Ascending aorta (tissue), 2 donors: Measurements from ENCODE around the gene RFTN1. TPM values are rescaled to one million over a fixed set of nuclear protein-coding genes. Genes with fewer than 3 reads are reported as not detected.

ENCODE experiments used
- DNase-seq, 2 donors: peaks; one replicate each; pipeline ENCODE4 v3.0.0-alpha.2; 2019; ENCODE audit warnings: low spot score in 2 of 2
- H3K27ac ChIP-seq, 2 donors: fragments of 200-600 bp; sonication (generic); one replicate each; pipeline ENCODE4 v1.5.1; 2016 to 2017; ENCODE audit warnings: mild to moderate bottlenecking in 1 of 2
- H3K27me3 ChIP-seq: fragments of 200-600 bp; sonication (generic); one replicate; pipeline ENCODE4 v1.5.1; 2017
- H3K36me3 ChIP-seq, 2 donors: fragments of 200-600 bp; sonication (generic); one replicate each; pipeline ENCODE4 v1.5.1; 2016
- H3K4me1 ChIP-seq, 2 donors: fragments of 200-600 bp; sonication (generic); one replicate each; pipeline ENCODE4 v1.5.1; 2016 to 2017; ENCODE audit warnings: mild to moderate bottlenecking in 1 of 2
- H3K4me3 ChIP-seq, 2 donors: fragments of 200-600 bp; sonication (generic); one replicate each; pipeline ENCODE4 v1.5.1; 2016 to 2017; ENCODE audit warnings: mild to moderate bottlenecking in 1 of 2
- H3K9me3 ChIP-seq, 2 donors: fragments of 200-600 bp; sonication (generic); one replicate each; pipeline ENCODE4 v1.5.1; 2016
- CTCF ChIP-seq, 3 experiments: fragments of 200-600 bp in 2 of 3; fragments of 450-650 bp in 1 of 3; sonication (generic) in 2 of 3; IDR thresholded peaks; one replicate each; pipeline ENCODE4 v1.5.1; 2016 to 2019; ENCODE audit warnings: antibody characterized with exemption in 3 of 3, mild to moderate bottlenecking in 1 of 3, moderate library complexity in 1 of 3
- intact Hi-C: fragments of 100-400 bp; cut with DNase I; formaldehyde crosslinking; loops from one replicate; pipeline ENCODE4 v1.15.1; 2023
- total RNA-seq: library from RNA; depleted of rRNA; stranded (reverse); fragments of >200 nt; gene quantifications from one replicate; pipeline ENCODE4 v1.1.0, GENCODE V29; 2016

RFTN1 gene
- total RNA-seq, 1 donor from 2014 or later: 72.6 TPM

GRCh38 chr3:16302082-16302631 lies 211.3 kb downstream of the RFTN1 start:
- Histone ChIP-seq H3K9me3 (no peaks in the 10 kb centered on the region), H3K4me3 (no peak overlapping the region), H3K36me3 (peaks cover 0 to 5% of the 10 kb centered on the region in 2 donors), H3K4me1 (no peaks in the 10 kb centered on the region), H3K27me3 (no peaks in the 10 kb centered on the region), H3K27ac (no peak overlapping the region)
- TF ChIP-seq CTCF (IDR thresholded peaks at IDR 0.05): no peak
- DNase-seq: no peak
- intact Hi-C loops: no loop called here

DNA sequence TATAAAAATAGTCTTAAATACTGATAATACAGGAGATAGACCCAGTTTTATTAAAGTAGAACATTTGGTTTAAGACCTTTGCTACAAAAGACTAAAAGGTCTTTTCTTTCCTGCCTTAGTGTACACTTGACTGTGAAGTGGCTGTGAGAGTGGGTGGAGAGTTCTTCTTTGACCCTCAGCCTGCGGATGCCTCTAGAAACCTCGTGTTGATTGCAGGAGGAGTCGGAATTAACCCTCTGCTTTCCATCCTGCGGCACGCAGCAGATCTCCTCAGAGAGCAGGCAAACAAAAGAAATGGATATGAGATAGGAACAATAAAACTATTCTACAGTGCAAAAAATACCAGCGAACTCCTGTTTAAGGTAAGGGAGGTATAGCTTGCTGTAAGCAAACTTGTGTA lies 212.0 kb downstream of the RFTN1 start:
- no peak overlapping the region for H3K4me3 ChIP-seq
- no peak for TF ChIP-seq CTCF (IDR thresholded peaks at IDR 0.05)
- no peaks in the 10 kb centered on the region for H3K9me3 ChIP-seq
- H3K36me3 ChIP-seq: peaks cover 0 to 5% of the 10 kb centered on the region in 2 donors
- H3K27ac ChIP-seq: no peak overlapping the region
- intact Hi-C loops: no loop called here
- no peaks in the 10 kb centered on the region for H3K27me3 ChIP-seq
- H3K4me1 ChIP-seq: no peaks in the 10 kb centered on the region
- DNase-seq: no peak

GRCh38 chr3:16300881-16301359 lies 212.6 kb downstream of the RFTN1 start:
- Histone ChIP-seq H3K4me3 (no peak overlapping the region), H3K9me3 (no peaks in the 10 kb centered on the region), H3K4me1 (no peaks in the 10 kb centered on the region), H3K36me3 (peaks cover 0 to 5% of the 10 kb centered on the region in 2 donors), H3K27me3 (no peaks in the 10 kb centered on the region), H3K27ac (no peak overlapping the region)
- TF ChIP-seq CTCF (IDR thresholded peaks at IDR 0.05): no peak
- no peak for DNase-seq
- intact Hi-C loops: no loop called here

- H3K4me3 ChIP-seq: no peak overlapping the region
- no peak for DNase-seq
- intact Hi-C loops: no loop called here
- H3K36me3 ChIP-seq: peaks cover 0 to 5% of the 10 kb centered on the region in 2 donors
- TF ChIP-seq CTCF (IDR thresholded peaks at IDR 0.05): no peak
- no peaks in the 10 kb centered on the region for H3K9me3 ChIP-seq
- H3K4me1 ChIP-seq: no peaks in the 10 kb centered on the region
- no peaks in the 10 kb centered on the region for H3K27me3 ChIP-seq
- no peak overlapping the region for H3K27ac ChIP-seq
These were observed 213.2 kb downstream of the RFTN1 start for GRCh38 chr3:16300307-16300706.

- H3K27me3 ChIP-seq: no peaks in the 10 kb centered on the region
- H3K9me3 ChIP-seq: no peaks in the 10 kb centered on the region
- H3K4me3 ChIP-seq: no peak overlapping the region
- DNase-seq: no peak
- H3K36me3 ChIP-seq: peaks cover 0 to 5% of the 10 kb centered on the region in 2 donors
- intact Hi-C loops: no loop called here
- H3K27ac ChIP-seq: no peak overlapping the region
- TF ChIP-seq CTCF (IDR thresholded peaks at IDR 0.05): no peak
- no peaks in the 10 kb centered on the region for H3K4me1 ChIP-seq
These were observed 213.8 kb downstream of the RFTN1 start for GRCh38 chr3:16299746-16300145.

DNA sequence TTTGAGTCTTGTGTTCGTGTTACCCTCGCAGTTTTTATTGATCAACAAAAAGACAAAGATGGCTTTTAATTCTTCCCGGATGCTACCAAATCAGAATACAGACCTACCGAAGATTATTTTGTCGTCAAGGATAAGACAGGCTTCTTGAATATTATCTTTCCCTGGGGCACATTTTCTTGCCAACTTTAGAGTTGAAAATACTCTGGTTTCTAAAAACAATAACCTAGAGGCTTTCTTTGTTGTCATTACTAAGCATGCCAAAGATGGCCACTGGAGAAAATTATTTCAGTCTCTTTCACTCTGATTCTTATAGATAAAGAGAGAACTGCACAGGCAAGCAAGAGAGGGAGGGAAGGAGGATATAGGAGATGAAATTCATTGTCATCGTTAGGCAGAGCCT lies 214.6 kb downstream of the RFTN1 start:
- DNase-seq: no peak
- H3K27ac ChIP-seq: no peak overlapping the region
- intact Hi-C loops: no loop called here

More for the DNA sequence above, 214.6 kb downstream of the RFTN1 start:
- Histone ChIP-seq H3K9me3 (no peaks in the 10 kb centered on the region), H3K4me1 (no peaks in the 10 kb centered on the region), H3K4me3 (no peak overlapping the region), H3K36me3 (peaks cover 0 to 5% of the 10 kb centered on the region in 2 donors), H3K27me3 (no peaks in the 10 kb centered on the region)
- TF ChIP-seq CTCF (IDR thresholded peaks at IDR 0.05): no peak
